ENCODE measurements around the gene DEPP1. TPM values are rescaled to one million over a fixed set of nuclear protein-coding genes. Genes with fewer than 3 reads are reported as not detected.

The DEPP1 gene
- polyA plus RNA-seq, 1 donor: 13.4 TPM

GRCh38 chr10:44937196-44938005 lies 41.2 kb downstream of the DEPP1 start:
- no peaks in the 10 kb centered on the region for H3K36me3 ChIP-seq (ENCODE audit: control insufficient read depth, insufficient read depth, low read length)
- H3K4me3 ChIP-seq (ENCODE audit: low read length): no peak overlapping the region
- no peaks in the 10 kb centered on the region for H3K9me3 ChIP-seq (ENCODE audit: control insufficient read depth, low read depth, low read length)
- no peaks in the 10 kb centered on the region for H3K27me3 ChIP-seq (ENCODE audit: control insufficient read depth, insufficient read depth, low read length)
- DNase-seq: no peak
- WGBS (ENCODE audit: insufficient coverage, low lambda C conversion rate): no CpG with 5 or more reads among the region's 9 CpGs
- no peak overlapping the region for H3K27ac ChIP-seq (ENCODE audit: low read length)
- H3K4me1 ChIP-seq (ENCODE audit: control insufficient read depth, insufficient read depth, low read length): no peaks in the 10 kb centered on the region

DNA sequence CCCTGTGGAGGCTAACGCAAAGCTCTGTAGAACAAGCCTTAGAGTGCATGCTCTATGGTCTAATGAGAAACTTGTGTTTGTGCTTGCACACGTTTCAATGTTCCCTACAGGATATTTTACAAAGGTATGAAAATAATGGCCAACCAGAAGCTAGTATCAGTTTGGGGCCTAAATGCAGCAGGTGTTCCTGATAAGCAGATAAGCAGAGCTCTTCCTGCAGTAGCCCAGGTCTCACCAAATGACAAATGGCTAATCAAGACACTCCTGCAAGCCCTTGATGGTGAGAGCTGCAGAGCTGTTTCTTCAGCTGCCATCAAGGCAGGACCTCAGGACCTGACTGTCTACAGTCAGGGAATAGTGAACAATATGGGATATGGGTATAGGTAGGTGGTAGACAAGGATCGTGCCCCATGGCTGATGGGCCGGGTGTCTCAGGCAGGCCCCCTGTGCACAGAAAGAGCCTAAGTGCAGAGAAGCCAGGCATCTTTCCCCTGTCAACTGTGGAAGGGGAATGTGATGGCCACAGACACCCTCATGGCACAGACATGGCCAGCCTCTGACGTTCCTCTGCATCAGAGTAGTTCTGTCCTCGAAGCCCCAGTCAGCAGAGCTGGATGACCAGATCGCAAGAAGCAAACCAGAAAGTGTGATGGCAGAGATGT lies 42.2 kb downstream of the DEPP1 start:
- no peaks in the 10 kb centered on the region for H3K27me3 ChIP-seq (ENCODE audit: control insufficient read depth, insufficient read depth, low read length)
- no peak for DNase-seq
- no peaks in the 10 kb centered on the region for H3K4me1 ChIP-seq (ENCODE audit: control insufficient read depth, insufficient read depth, low read length)
- H3K9me3 ChIP-seq (ENCODE audit: control insufficient read depth, low read depth, low read length): no peaks in the 10 kb centered on the region
- H3K4me3 ChIP-seq (ENCODE audit: low read length): no peak overlapping the region
- H3K27ac ChIP-seq (ENCODE audit: low read length): no peak overlapping the region
- H3K36me3 ChIP-seq (ENCODE audit: control insufficient read depth, insufficient read depth, low read length): no peaks in the 10 kb centered on the region
- no CpG with 5 or more reads among the region's 7 CpGs for WGBS (ENCODE audit: insufficient coverage, low lambda C conversion rate)

- no peaks in the 10 kb centered on the region for H3K27me3 ChIP-seq (ENCODE audit: control insufficient read depth, insufficient read depth, low read length)
- H3K4me3 ChIP-seq (ENCODE audit: low read length): no peak overlapping the region
- H3K9me3 ChIP-seq (ENCODE audit: control insufficient read depth, low read depth, low read length): no peaks in the 10 kb centered on the region
- no peaks in the 10 kb centered on the region for H3K36me3 ChIP-seq (ENCODE audit: control insufficient read depth, insufficient read depth, low read length)
- DNase-seq: no peak
- WGBS (ENCODE audit: insufficient coverage, low lambda C conversion rate): no CpG with 5 or more reads among the region's 3 CpGs
- no peaks in the 10 kb centered on the region for H3K4me1 ChIP-seq (ENCODE audit: control insufficient read depth, insufficient read depth, low read length)
- H3K27ac ChIP-seq (ENCODE audit: low read length): no peak overlapping the region
Measured at GRCh38 chr10:44935966-44936295, 42.7 kb downstream of the DEPP1 start.

DNA sequence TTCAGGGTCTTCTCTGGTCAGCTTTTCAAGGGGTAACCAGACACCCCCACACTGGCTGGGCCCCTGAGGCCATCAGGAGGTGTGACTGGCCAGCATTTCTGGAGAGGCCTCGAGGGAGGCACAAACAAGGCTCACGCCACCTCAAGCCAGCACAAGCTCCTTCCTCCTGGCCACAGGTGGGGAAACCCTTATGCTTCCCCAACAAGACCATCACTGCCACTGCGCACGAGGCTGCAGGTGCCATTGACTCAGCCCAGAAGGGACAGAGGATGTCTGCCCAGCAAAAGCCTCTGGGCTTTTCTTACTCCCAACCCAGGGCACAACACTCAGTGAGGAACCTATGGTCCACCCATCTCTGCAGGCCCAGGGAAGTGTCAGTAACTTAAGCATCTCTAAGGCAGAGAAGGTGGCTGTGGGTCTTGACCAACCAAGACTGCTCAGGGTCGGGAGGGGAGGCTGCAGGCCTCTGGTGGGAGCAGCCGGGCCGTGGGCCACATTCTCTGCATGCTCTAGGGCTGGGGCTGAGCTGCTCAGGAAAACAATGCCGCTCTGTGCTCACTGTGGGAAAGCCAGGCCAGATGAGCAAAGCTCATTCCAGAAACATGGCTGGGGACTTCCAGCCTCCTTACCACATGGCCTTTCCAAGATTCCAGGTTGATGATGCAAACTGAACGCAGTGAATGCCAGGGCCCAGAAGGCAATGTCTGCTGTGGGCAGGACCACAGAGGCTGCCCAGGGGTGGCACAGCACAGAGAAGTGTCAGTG lies 43.2 kb downstream of the DEPP1 start:
- Histone ChIP-seq H3K36me3 (ENCODE audit: control insufficient read depth, insufficient read depth, low read length) (no peaks in the 10 kb centered on the region), H3K27me3 (ENCODE audit: control insufficient read depth, insufficient read depth, low read length) (no peaks in the 10 kb centered on the region), H3K4me3 (ENCODE audit: low read length) (no peak overlapping the region), H3K27ac (ENCODE audit: low read length) (no peak overlapping the region), H3K4me1 (ENCODE audit: control insufficient read depth, insufficient read depth, low read length) (no peaks in the 10 kb centered on the region), H3K9me3 (ENCODE audit: control insufficient read depth, low read depth, low read length) (no peaks in the 10 kb centered on the region)
- no CpG with 5 or more reads among the region's 9 CpGs for WGBS (ENCODE audit: insufficient coverage, low lambda C conversion rate)
- DNase-seq: peak in 1 of 2 donors; percentile 45

DNA sequence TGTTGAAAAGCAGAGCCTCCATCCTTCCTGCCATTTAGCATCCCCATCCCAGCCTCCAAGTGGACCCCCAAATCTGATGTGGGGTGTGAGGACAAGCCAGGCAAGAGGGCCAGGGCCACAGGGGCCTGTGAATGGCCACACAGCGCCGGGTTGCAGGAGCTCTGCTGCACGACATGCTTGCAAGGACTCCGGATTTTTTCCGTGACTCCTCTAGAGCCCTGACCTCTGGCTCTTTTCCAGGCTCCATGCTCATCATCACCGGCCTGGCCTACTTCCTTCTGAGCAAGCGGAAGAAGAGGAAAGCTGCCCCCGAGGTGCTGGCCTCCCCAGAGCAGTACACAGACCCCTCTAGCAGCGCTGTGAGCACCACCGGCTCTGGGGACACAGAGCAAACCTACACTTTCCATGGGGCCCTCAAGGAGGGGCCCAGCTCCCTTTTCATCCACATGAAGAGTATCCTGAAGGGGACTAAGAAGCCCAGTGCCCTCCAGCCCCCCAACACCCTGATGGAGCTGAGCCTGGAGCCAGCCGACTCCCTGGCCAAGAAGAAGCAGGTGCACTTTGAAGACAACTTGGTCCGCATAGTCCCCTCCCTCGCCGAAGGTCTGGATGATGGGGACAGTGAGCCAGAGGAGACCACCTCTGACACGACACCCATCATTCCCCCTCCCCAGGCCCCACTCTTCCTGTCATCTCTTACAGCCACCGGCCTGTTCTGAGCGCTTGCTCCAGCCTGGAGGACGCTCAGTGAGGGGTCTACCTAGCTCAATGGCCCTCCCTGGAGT lies 44.0 kb downstream of the DEPP1 start:
- WGBS (ENCODE audit: insufficient coverage, low lambda C conversion rate): no CpG with 5 or more reads among the region's 18 CpGs
- H3K27ac ChIP-seq (ENCODE audit: low read length): no peak overlapping the region
- no peak for DNase-seq
- H3K4me3 ChIP-seq (ENCODE audit: low read length): no peak overlapping the region
- H3K4me1 ChIP-seq (ENCODE audit: control insufficient read depth, insufficient read depth, low read length): no peaks in the 10 kb centered on the region
- no peaks in the 10 kb centered on the region for H3K27me3 ChIP-seq (ENCODE audit: control insufficient read depth, insufficient read depth, low read length)
- H3K36me3 ChIP-seq (ENCODE audit: control insufficient read depth, insufficient read depth, low read length): no peaks in the 10 kb centered on the region
- no peaks in the 10 kb centered on the region for H3K9me3 ChIP-seq (ENCODE audit: control insufficient read depth, low read depth, low read length)

- no peak for DNase-seq
- WGBS (ENCODE audit: insufficient coverage, low lambda C conversion rate): no CpG with 5 or more reads among the region's 9 CpGs
- H3K36me3 ChIP-seq (ENCODE audit: control insufficient read depth, insufficient read depth, low read length): no peaks in the 10 kb centered on the region
- no peaks in the 10 kb centered on the region for H3K27me3 ChIP-seq (ENCODE audit: control insufficient read depth, insufficient read depth, low read length)
- H3K4me1 ChIP-seq (ENCODE audit: control insufficient read depth, insufficient read depth, low read length): no peaks in the 10 kb centered on the region
- no peak overlapping the region for H3K27ac ChIP-seq (ENCODE audit: low read length)
- no peaks in the 10 kb centered on the region for H3K9me3 ChIP-seq (ENCODE audit: control insufficient read depth, low read depth, low read length)
- H3K4me3 ChIP-seq (ENCODE audit: low read length): no peak overlapping the region
Measured at GRCh38 chr10:44933451-44934321, 44.9 kb downstream of the DEPP1 start.

DNA sequence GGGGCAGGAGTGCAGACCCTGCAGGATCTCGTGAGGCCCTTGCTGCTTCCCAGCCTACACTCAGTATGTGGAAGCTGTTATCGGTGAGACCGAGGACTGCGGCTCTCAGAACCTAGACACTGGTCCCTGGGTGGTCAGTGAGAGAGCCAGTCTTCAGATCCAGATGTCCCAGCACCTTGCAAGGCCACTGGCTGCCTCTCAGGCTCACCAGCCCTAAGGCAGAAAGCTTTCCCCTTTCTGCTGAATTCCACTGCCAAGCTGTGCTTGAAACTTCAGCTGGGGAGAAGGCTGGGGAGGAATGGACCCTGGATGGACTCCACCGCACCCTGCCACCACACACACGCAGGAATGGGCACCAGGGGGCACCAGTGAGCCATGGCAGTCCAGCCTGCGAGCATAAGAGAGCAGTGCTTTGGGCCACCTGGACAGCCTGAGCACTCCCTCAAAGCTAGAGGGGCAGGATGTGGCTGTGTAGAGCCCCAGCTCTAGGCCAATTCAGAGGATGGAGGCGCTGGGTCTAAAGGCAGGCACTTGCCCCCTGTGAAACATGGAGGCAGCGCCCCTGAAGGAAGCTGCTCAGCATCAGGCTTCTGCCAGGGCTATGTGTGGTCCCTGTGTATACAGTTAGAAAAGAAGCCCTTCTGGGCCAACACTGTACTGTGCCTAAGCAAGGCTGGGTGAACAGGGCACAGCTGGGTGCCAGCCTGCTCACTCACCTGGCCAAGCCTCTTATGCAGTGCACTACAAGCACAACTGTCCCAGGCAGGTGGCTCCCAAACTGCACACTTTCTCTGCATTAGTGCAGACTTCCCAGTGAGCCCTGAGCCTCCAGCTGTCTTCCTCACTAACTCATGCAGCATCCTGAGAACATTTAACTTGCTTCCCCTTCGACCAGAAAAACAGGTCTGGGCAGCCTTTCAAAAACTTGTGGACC lies 45.8 kb downstream of the DEPP1 start:
- Histone ChIP-seq H3K9me3 (ENCODE audit: control insufficient read depth, low read depth, low read length) (no peaks in the 10 kb centered on the region), H3K4me3 (ENCODE audit: low read length) (no peak overlapping the region), H3K27me3 (ENCODE audit: control insufficient read depth, insufficient read depth, low read length) (no peaks in the 10 kb centered on the region), H3K36me3 (ENCODE audit: control insufficient read depth, insufficient read depth, low read length) (no peaks in the 10 kb centered on the region), H3K27ac (ENCODE audit: low read length) (no peak overlapping the region), H3K4me1 (ENCODE audit: control insufficient read depth, insufficient read depth, low read length) (peaks cover 2% of the 10 kb centered on the region)
- peak; percentile 74 to 77 for DNase-seq
- no CpG with 5 or more reads among the region's 10 CpGs for WGBS (ENCODE audit: insufficient coverage, low lambda C conversion rate)

DNA sequence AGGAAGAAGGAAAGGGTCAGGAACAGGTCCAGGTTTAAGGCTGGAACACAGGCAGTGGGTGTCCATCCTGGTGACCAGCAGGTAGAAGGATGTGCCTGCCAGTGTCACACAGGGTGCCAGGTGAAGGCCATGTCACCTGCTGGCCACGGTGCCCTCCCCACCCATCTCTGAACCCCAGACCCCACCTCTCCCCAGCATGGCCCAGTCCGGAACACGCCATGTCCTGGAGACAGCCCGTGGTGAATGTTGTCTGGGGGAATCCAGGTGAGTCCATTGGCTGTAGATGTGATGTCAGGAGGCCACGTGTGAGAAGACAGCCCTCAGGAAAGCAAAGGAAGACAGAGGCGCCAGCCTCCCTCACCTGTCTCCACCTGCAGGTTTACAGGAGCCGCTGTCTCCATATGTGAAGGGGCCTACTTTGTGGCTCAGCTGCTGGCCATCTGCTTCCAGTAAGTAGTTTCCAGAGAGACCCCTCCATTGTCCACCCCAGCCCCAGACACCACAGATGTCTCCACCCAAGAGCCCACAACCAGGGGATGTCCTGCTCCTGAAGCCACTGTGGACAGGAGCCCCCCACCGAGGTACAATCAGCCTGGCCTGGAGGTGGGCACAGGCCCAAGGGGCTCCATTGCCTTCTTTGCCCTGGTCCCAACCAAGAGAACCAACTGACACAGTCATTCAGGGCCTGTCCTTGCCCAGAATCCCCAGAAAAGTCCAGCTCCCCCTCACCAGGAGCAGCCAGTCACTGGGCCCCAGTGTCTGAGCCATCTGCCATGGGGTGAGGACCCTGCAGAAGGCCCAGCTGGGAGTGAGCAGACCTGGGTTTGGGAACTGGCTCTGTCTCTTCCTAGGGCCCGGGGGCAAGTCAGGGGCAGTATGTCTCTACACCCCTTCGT lies 46.7 kb downstream of the DEPP1 start:
- H3K9me3 ChIP-seq (ENCODE audit: control insufficient read depth, low read depth, low read length): no peaks in the 10 kb centered on the region
- no peaks in the 10 kb centered on the region for H3K27me3 ChIP-seq (ENCODE audit: control insufficient read depth, insufficient read depth, low read length)
- no peak overlapping the region for H3K27ac ChIP-seq (ENCODE audit: low read length)
- no peaks in the 10 kb centered on the region for H3K36me3 ChIP-seq (ENCODE audit: control insufficient read depth, insufficient read depth, low read length)
- peaks cover 7% of the 10 kb centered on the region for H3K4me1 ChIP-seq (ENCODE audit: control insufficient read depth, insufficient read depth, low read length)
- no peak overlapping the region for H3K4me3 ChIP-seq (ENCODE audit: low read length)
- DNase-seq: no peak
- WGBS (ENCODE audit: insufficient coverage, low lambda C conversion rate): no CpG with 5 or more reads among the region's 10 CpGs
